Stimulated activated CD4-positive, alpha-beta T cell treated with anti-CD3 and anti-CD28 coated beads, Interleukin-4, amount 100 ng/mL, for 48 hours (primary cell): Measurements from ENCODE around the gene RHBDD1.
A peak's percentile ranks its signal among the peaks of the same experiment; 100 is the strongest.

Source experiments
- DNase-seq, 2 donors: peaks; one replicate each; pipeline ENCODE4 v3.0.0-alpha.2; 2020; ENCODE audit warnings: low read depth in 2 of 2

Gene RHBDD1

DNA sequence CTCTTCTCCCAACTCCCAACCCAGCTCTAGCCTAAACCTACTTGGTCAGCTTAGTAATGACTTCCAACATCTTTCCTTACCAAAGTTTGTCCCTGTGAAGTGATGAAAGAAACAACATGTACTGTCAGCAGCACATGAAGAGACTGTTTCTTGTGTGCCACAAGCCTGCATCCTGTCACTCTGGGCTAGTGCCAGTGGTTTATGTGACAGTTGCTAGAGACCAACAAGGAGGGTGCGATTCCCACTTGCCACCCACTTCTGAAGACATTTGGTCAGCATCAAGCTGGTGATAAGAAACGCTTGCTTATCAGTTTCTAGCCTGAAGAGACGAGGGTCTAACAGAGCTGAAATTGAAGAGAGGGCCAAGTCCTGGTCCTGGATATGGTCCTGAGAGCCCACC is 195.5 kb downstream of the RHBDD1 start:
- DNase-seq = no peak

DNA sequence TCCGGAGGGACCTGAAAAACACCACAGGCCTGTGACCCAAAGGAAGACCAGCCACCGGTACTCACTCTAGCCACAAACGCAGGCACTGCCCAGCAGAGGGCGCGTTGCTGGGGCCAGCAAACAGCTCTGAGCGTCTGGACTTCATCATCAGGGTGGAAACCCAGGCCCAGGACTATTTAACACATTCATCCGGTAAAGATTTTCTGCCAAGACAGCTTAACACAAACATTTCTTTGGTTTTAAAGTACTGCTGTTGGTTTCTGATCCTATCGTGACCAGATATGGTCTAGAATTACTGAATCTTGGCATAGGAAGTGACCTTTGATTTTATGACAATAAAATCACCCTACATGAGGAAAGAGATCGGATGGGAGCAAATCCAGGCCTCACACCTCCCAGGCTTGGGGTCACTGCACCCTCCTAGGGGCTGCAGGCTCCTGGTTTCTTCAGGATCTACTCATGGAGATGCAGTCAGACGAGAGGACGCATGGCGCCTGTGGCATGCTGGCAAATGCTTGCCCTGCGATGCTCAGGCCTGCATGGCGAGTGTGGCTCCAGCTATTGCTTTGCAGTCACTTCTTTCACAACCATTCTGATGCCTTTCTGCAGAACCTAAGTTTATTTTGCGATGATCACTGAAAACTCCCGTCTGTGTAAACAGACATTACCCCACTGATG is 197.8 kb downstream of the RHBDD1 start:
- DNase-seq = peak; percentile 9 to 34

DNA sequence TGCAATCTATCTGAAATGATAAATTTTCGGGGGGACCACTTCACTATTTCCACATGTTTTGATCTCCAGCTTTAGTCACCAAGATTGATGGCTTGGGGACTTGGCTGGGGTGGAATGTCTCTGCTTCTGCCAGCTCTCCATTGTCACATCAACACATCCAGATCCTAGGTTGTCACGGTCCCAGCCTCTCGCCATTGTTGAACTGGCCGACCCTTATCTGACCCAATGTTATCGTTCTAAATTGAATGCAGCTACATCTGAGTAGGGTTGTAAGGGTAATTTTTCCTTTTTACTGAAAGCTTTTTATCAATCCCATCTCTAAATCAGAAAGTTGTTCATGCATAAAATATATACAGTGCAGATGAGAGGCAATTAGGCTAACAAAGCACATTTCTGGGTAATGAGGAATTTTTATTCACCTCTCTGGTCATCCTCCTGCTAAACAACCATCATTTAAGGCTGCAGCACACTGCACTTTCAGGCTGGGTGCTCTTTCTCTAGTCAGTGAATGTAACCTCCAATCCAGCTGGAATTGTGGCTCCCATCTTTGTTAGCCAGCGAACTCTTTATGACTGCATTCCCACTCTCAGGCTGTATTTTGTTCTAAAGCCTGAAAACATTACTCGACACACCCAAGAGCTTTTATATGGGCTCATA is 200.0 kb downstream of the RHBDD1 start:
- no peak for DNase-seq

DNA sequence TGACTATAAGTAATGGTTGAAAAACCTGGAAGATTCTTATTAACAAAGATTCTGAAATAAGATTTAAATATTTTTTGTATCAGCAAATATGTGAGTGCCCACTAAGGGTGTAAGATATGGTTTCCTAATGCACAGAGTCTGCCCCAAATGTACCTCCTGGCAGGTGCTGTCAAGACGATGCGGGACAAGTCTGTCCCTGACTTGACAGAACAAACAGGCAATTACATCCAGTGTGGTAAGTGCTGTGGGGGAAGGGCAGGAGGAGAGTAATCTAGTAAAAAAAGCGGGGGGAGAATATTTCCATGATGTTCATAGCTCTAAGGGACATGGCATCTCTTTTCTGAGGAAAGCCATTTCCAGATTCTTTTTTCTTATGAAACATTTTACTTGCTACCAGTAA is 200.7 kb downstream of the RHBDD1 start:
- DNase-seq = no peak

DNA sequence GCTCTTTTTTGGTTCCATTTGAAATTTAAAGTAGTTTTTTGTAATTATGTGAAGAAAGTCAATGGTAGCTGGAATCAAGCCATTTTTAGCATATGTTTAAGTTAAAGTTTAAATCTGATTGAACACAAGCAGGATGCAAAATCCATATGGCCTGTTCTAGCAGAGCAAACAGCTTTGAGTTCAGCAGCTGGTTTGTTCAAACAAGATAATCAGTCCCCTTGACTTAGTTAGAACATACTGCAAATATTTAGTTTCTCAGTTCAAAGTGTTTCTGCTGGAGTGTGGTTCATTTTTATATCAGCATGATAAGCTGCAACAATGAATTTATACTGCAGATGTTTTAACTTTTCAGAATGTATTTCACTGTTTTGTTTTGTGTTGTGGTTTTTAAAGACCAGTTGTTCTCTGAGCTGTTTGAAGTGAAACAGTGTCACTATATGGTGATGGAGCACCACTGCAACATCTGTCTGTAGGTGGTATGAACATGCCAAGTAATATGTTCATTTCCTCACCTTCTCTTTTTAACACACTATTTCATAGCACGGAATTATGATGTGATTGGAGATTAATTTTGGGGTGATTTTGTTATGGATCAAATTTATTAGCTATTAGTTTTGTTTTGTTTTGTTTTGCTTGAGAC is 202.8 kb downstream of the RHBDD1 start:
- DNase-seq = no peak

DNA sequence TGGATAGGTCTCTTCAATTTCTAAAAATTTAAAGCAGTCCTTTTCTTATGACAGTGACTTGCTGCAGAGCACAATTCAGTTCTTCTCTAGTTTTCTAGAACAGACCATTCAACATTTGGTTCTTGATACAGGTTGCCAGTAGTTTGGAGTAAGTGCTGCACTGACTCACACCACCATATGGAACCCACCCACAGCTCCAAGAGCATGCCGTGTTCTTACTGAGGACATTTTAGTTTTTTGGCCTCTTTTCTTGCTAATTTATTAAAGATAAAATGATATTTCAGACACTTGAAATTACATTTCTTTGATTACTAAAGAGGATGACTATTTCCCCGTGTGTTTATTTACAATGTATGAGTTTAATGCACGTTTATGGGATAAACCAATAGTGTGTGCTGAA is 208.1 kb downstream of the RHBDD1 start:
- DNase-seq = no peak
